ENCODE results near the gene RANBP1. TPM values are rescaled to one million over a fixed set of nuclear protein-coding genes. Genes with fewer than 3 reads are reported as not detected.

The RANBP1 gene
- polyA plus RNA-seq, 1 donor (not counting 4 experiments of a cell fraction or from before 2014, with no cell fraction given), result 193 TPM

GRCh38 chr22:20089977-20090729 lies 25.8 kb upstream of the RANBP1 start:
- DNase-seq (ENCODE audit: low read depth, low spot score) (no peak), FAIRE-seq (no peak)
- no peaks in the 10 kb centered on the region for H3K9me1 ChIP-seq (ENCODE audit: control insufficient read depth, extremely low read depth, insufficient read depth, low read length)
- TF ChIP-seq EZH2 (IDR thresholded peaks at IDR 0.05; ENCODE audit: low read length) (no peak), CTCF (optimal IDR thresholded peaks at IDR 0.05 in 1 of 3, IDR thresholded peaks at IDR 0.05 in 1 of 3, conservative IDR thresholded peaks at IDR 0.05 in 1 of 3; ENCODE audit: extremely low read depth in 1 of 3, insufficient read depth in 2 of 3, low read length in 3 of 3) (no peak)
- H3K4me3 ChIP-seq (ENCODE audit: control insufficient read depth in 2 of 3, extremely low read depth in 1 of 3, insufficient read depth in 2 of 3, low read depth in 1 of 3, low read length in 3 of 3), result no peak overlapping the region
- H3K9me3 ChIP-seq (ENCODE audit: control insufficient read depth, low read depth, low read length), result no peaks in the 10 kb centered on the region
- no peaks in the 10 kb centered on the region for H3K27me3 ChIP-seq (ENCODE audit: control insufficient read depth, extremely low read depth, insufficient read depth, low read length)
- H3K4me1 ChIP-seq (ENCODE audit: control insufficient read depth, extremely low read depth, insufficient read depth, low read length), result no peaks in the 10 kb centered on the region
- no peak overlapping the region for H3K27ac ChIP-seq (ENCODE audit: control insufficient read depth, insufficient read depth, low read length)
- no peak overlapping the region for H3K9ac ChIP-seq (ENCODE audit: control insufficient read depth, extremely low read depth, insufficient read depth, low read length)
- peaks cover 31% of the 10 kb centered on the region for H3K79me2 ChIP-seq (ENCODE audit: control insufficient read depth, insufficient read depth, low read length)
- H4K20me1 ChIP-seq (ENCODE audit: control insufficient read depth, extremely low read depth, insufficient read depth, low read length), result peaks cover 6% of the 10 kb centered on the region
- H3K4me2 ChIP-seq (ENCODE audit: control insufficient read depth, extremely low read depth, insufficient read depth, low read depth, low read length), result no peak overlapping the region
- dilution Hi-C loops (cut with MboI; ENCODE audit: extremely low pct_ligation_motif_present, low sequenced_read_pairs), result no loop called here
- H3K36me3 ChIP-seq (ENCODE audit: control insufficient read depth in 2 of 2, extremely low read depth in 1 of 2, insufficient read depth in 2 of 2, low read length in 2 of 2), result peaks cover 61 to 76% of the 10 kb centered on the region in 2 experiments
- no peak overlapping the region for H2AFZ ChIP-seq (ENCODE audit: control insufficient read depth, low read length)

DNA sequence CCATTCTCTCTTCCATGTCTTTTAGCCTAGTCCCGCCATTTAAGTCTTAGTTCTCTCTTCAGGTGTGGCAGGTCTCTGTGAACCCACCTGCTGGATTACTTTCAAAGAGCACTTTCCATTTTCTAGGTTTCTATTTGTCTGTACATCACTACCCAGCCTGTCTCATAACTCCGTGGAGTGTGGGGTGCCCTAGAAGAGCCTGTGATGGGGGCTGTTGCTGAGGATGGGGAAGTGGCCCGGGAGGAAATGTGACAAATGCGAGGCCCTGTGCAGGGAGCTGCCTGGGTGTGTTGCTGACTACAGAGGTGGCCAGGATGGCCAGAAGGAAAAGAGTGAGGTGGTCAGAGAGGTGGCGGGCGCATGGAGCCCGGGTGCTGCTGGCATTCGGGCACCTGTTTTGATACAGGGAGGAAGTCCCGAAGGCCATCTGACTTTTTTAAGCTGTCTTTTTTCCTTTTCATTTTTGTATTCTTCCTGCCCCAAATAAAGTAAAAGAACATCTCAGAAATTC lies 25.1 kb upstream of the RANBP1 start:
- Histone ChIP-seq H3K9me1 (ENCODE audit: control insufficient read depth, extremely low read depth, insufficient read depth, low read length) (no peaks in the 10 kb centered on the region), H3K79me2 (ENCODE audit: control insufficient read depth, insufficient read depth, low read length) (peaks cover 25% of the 10 kb centered on the region), H2AFZ (ENCODE audit: control insufficient read depth, low read length) (no peak overlapping the region), H3K27ac (ENCODE audit: control insufficient read depth, insufficient read depth, low read length) (no peak overlapping the region), H3K4me1 (ENCODE audit: control insufficient read depth, extremely low read depth, insufficient read depth, low read length) (no peaks in the 10 kb centered on the region), H3K27me3 (ENCODE audit: control insufficient read depth, extremely low read depth, insufficient read depth, low read length) (no peaks in the 10 kb centered on the region), H3K9ac (ENCODE audit: control insufficient read depth, extremely low read depth, insufficient read depth, low read length) (no peak overlapping the region), H4K20me1 (ENCODE audit: control insufficient read depth, extremely low read depth, insufficient read depth, low read length) (peaks cover 6% of the 10 kb centered on the region), H3K4me2 (ENCODE audit: control insufficient read depth, extremely low read depth, insufficient read depth, low read depth, low read length) (no peak overlapping the region), H3K4me3 (ENCODE audit: control insufficient read depth in 2 of 3, extremely low read depth in 1 of 3, insufficient read depth in 2 of 3, low read depth in 1 of 3, low read length in 3 of 3) (no peak overlapping the region), H3K9me3 (ENCODE audit: control insufficient read depth, low read depth, low read length) (no peaks in the 10 kb centered on the region), H3K36me3 (ENCODE audit: control insufficient read depth in 2 of 2, extremely low read depth in 1 of 2, insufficient read depth in 2 of 2, low read length in 2 of 2) (peaks cover 64 to 75% of the 10 kb centered on the region in 2 experiments)
- FAIRE-seq, result no peak
- TF ChIP-seq EZH2 (IDR thresholded peaks at IDR 0.05; ENCODE audit: low read length) (no peak), CTCF (optimal IDR thresholded peaks at IDR 0.05 in 1 of 3, IDR thresholded peaks at IDR 0.05 in 1 of 3, conservative IDR thresholded peaks at IDR 0.05 in 1 of 3; ENCODE audit: extremely low read depth in 1 of 3, insufficient read depth in 2 of 3, low read length in 3 of 3) (no peak)
- no peak for DNase-seq (ENCODE audit: low read depth, low spot score)
- dilution Hi-C loops (cut with MboI; ENCODE audit: extremely low pct_ligation_motif_present, low sequenced_read_pairs), result no loop called here

All from keratinocyte (primary cell).